CD4-positive, alpha-beta T cell treated with Interleukin-15 for 1 hour (primary cell): Measurements from ENCODE around the gene NDUFA11.
"Not testable (repeated sequence)": the region's sequence is repeated elsewhere in the genome, so short reads cannot be mapped to it uniquely, and the experiment has no call there.

Experiments used
- DNase-seq: peaks from one replicate; pipeline ENCODE4 v3.0.0-alpha.2; 2020

NDUFA11 gene

GRCh38 chr19:5854121-5854520 lies 49.5 kb downstream of the NDUFA11 start:
- not testable (repeated sequence) for DNase-seq

- no peak for DNase-seq
Measured at GRCh38 chr19:5851302-5851701, 52.3 kb downstream of the NDUFA11 start, which contains the start of gene FUT3. Gene FUT3 (minus strand): TSS chr19:5851449.

GRCh38 chr19:5850743-5851293 lies 52.8 kb downstream of the NDUFA11 start:
- DNase-seq, result no peak

DNA sequence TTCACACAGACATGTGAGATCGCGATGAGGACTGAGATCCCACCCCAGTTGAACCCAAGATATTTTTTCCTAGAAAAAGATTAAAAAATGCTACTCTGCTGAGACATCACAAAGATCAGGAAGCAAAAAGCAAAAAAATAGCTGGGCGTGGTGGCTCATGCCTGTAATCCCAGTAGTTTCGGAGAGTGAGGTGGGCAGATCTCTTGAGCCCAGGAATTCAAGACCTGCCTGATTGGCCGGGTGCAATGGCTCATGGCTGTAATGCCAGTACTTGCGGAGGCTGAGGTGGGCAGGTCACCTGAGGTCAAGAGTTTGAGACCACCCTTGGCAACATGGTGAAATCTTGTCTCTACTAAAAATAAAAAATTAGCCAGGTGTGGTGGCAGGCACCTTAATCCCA lies 53.4 kb downstream of the NDUFA11 start:
- no peak for DNase-seq

GRCh38 chr19:5848621-5849020 lies 55.0 kb downstream of the NDUFA11 start:
- not testable (repeated sequence) for DNase-seq

DNA sequence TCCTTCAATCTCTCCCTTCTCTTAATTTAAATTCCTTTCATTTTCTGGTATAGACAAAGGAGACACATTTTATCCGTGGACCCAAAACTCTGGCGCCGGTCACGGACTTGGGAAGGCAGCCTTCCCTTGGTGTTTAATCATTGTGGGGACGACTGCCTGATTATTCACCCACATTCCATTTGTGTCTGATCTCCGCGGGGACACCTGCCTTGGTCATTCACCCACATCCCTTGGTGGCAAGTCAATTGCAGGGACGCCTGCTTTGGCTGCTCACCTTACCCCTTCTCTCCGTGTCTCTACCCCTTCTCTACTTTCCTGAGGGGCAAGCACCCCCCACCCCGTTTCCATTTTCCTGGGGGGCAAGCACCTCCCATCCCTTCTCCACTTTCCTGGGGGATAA lies 55.7 kb downstream of the NDUFA11 start:
- not testable (repeated sequence) for DNase-seq
